Measurements from ENCODE around the gene RNF152. TPM values are rescaled to one million over a fixed set of nuclear protein-coding genes. Genes with fewer than 3 reads are reported as not detected.

The RNF152 gene
- total and polyA plus RNA-seq, 2 donors (not counting 3 experiments of a cell fraction or from before 2014, with no cell fraction given): 20.8 to 27.5 TPM

DNA sequence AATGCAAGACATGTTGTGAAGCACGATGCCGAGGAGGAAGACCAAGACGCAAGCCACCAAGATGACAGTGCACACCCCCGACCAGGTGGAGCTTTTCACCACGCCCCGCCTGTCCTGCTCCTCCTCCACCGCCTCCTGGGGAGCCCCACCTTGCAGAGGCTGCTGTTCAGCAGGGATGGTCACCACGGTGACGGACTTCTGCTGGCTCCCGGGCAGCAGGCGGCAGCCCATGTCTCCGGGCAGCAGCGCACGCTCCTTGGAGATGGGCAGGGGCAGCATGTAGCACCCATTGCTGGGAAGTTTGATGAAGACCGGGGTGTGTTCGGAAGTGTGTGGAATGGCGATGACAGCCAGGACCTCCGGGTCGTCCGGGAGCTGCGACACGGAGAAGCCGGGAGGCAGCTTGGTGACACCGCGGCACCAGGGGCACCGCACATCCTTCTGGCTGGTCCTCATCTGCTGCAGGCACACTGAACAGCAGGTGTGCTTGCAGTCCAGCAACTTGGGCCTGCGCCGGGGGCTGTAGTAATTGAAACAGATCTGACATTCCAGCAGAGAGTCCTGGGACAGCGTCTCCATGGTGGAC, 76.8 kb downstream of the RNF152 start:
- POLR2A ChIA-PET: no interaction called here

More for the DNA sequence above, 76.8 kb downstream of the RNF152 start:
- no TSS peak for BruUV-seq (replicated peaks)
- Histone ChIP-seq H3K36me3 (ENCODE audit: control insufficient read depth in 2 of 2, extremely low read depth in 1 of 2, insufficient read depth in 2 of 2, low read length in 2 of 2) (peaks cover 9 to 15% of the 10 kb centered on the region in 2 experiments), H3K4me2 (ENCODE audit: insufficient read depth, low read length) (no peak overlapping the region), H3K9ac (replicated peaks; ENCODE audit: extremely low read depth, insufficient read depth, low read length) (no peak overlapping the region), H3K27me3 (ENCODE audit: control insufficient read depth in 2 of 2, insufficient read depth in 2 of 2, low read length in 2 of 2) (no peaks in the 10 kb centered on the region), H3K4me3 (replicated peaks in 1 of 3; ENCODE audit: insufficient read depth in 1 of 3, low read depth in 1 of 3, low read length in 3 of 3) (no peak overlapping the region), H3K9me1 (replicated peaks; ENCODE audit: control insufficient read depth, extremely low read depth, insufficient read depth, low read length) (no peaks in the 10 kb centered on the region), H3K27ac (ENCODE audit: insufficient read depth, low read depth, low read length) (no peak overlapping the region), H3K4me1 (ENCODE audit: control insufficient read depth, extremely low read depth, insufficient read depth, low read length) (no peaks in the 10 kb centered on the region), H3K79me2 (ENCODE audit: control insufficient read depth, insufficient read depth, low read length) (peaks cover 9% of the 10 kb centered on the region), H2AFZ (ENCODE audit: low read depth, low read length) (no peak overlapping the region), H3K9me3 (replicated peaks; ENCODE audit: control insufficient read depth, insufficient read depth, low read length) (no peaks in the 10 kb centered on the region), H4K20me1 (replicated peaks; ENCODE audit: control insufficient read depth, extremely low read depth, insufficient read depth, low read length) (no peaks in the 10 kb centered on the region)
- intact Hi-C loops (cut with micrococcal nuclease) (no loop called here), dilution Hi-C loops (cut with MboI; ENCODE audit: extremely low pct_ligation_motif_present, low sequenced_read_pairs) (no loop called here)
- CTCF ChIA-PET: no interaction called here
- TF ChIP-seq EZH2 (IDR thresholded peaks at IDR 0.05; ENCODE audit: borderline replicate concordance, low read depth, low read length, severe bottlenecking) (no peak), JUN (IDR thresholded peaks at IDR 0.05; ENCODE audit: borderline replicate concordance, insufficient read depth, insufficient read length, low read depth) (no peak), FOS (IDR thresholded peaks at IDR 0.05; ENCODE audit: borderline replicate concordance, insufficient read depth, low read length) (no peak), POLR2A (IDR thresholded peaks at IDR 0.05; ENCODE audit: low read depth, low read length) (no peak), POLR2AphosphoS5 (IDR thresholded peaks at IDR 0.05; ENCODE audit: insufficient read depth, low read depth, low read length) (no peak), GATA2 (IDR thresholded peaks at IDR 0.05; ENCODE audit: insufficient read depth, insufficient read length, low read depth, low read length) (no peak), MYC (IDR thresholded peaks at IDR 0.05; ENCODE audit: low read depth, low read length) (no peak)
- TF ChIP-seq, protein P1, sequence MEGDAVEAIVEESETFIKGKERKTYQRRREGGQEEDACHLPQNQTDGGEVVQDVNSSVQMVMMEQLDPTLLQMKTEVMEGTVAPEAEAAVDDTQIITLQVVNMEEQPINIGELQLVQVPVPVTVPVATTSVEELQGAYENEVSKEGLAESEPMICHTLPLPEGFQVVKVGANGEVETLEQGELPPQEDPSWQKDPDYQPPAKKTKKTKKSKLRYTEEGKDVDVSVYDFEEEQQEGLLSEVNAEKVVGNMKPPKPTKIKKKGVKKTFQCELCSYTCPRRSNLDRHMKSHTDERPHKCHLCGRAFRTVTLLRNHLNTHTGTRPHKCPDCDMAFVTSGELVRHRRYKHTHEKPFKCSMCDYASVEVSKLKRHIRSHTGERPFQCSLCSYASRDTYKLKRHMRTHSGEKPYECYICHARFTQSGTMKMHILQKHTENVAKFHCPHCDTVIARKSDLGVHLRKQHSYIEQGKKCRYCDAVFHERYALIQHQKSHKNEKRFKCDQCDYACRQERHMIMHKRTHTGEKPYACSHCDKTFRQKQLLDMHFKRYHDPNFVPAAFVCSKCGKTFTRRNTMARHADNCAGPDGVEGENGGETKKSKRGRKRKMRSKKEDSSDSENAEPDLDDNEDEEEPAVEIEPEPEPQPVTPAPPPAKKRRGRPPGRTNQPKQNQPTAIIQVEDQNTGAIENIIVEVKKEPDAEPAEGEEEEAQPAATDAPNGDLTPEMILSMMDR (IDR thresholded peaks at IDR 0.05; ENCODE audit: extremely low read depth in 1 of 2, insufficient read depth in 1 of 2, low read depth in 1 of 2, low read length in 2 of 2): no peak
- TF ChIP-seq, protein P2, sequence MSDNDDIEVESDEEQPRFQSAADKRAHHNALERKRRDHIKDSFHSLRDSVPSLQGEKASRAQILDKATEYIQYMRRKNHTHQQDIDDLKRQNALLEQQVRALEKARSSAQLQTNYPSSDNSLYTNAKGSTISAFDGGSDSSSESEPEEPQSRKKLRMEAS (IDR thresholded peaks at IDR 0.05; ENCODE audit: insufficient read depth, insufficient read length): no peak
- FAIRE-seq (no peak), DNase-seq (ENCODE audit: low read depth, low spot score) (no peak)
